Tibial artery (tissue), 4 donors: ENCODE measurements around the gene RAD9B.

Source experiments
- DNase-seq, 2 donors: peaks; one replicate each; pipeline ENCODE4 v3.0.0-alpha.2; 2019
- H3K27ac ChIP-seq, 2 donors: fragments of 200-600 bp; sonication (generic) in 1 of 2; 1 replicate in 1 of 2; 2 replicates in 1 of 2; pipeline ENCODE4 v1.5.1; 2018 to 2019; ENCODE audit warnings: mild to moderate bottlenecking in 1 of 2
- H3K27me3 ChIP-seq, 2 donors: fragments of 200-600 bp; sonication (generic) in 1 of 2; one replicate each; pipeline versions ENCODE4 v1.5.1 to v1.6.0; 2016 to 2019
- H3K36me3 ChIP-seq, 3 donors: fragments of 200-600 bp; sonication (generic) in 2 of 3; one replicate each; pipeline ENCODE4 v1.5.1; 2016 to 2019; ENCODE audit warnings: mild to moderate bottlenecking in 2 of 3
- H3K4me1 ChIP-seq, 4 donors: fragments of 200-600 bp; sonication (generic) in 2 of 4; 1 replicate in 3 of 4; 2 replicates in 1 of 4; pipeline ENCODE4 v1.5.1; 2016 to 2019
- H3K4me3 ChIP-seq, 2 donors: fragments of 200-600 bp; sonication (generic) in 1 of 2; 1 replicate in 1 of 2; 2 replicates in 1 of 2; pipeline ENCODE4 v1.5.1; 2018 to 2019; ENCODE audit warnings: mild to moderate bottlenecking in 2 of 2
- H3K9me3 ChIP-seq, 3 donors: fragments of 200-600 bp; sonication (generic) in 1 of 3; one replicate each; pipeline ENCODE4 v1.5.1; 2016 to 2019
- intact Hi-C: fragments of 100-400 bp; cut with DNase I; formaldehyde crosslinking; loops from one replicate; pipeline ENCODE4 v1.15.0; 2023; ENCODE audit warnings: low total_unique reads
- TF ChIP-seq, protein P1 (sequence below), 2 experiments: fragments of 200-600 bp in 1 of 2; fragments of 450-650 bp in 1 of 2; IDR thresholded peaks; one replicate each; pipeline ENCODE4 v1.5.1; 2017 to 2019; ENCODE audit warnings: antibody characterized with exemption in 2 of 2, mild to moderate bottlenecking in 1 of 2, moderate library complexity in 1 of 2

RAD9B gene

DNA sequence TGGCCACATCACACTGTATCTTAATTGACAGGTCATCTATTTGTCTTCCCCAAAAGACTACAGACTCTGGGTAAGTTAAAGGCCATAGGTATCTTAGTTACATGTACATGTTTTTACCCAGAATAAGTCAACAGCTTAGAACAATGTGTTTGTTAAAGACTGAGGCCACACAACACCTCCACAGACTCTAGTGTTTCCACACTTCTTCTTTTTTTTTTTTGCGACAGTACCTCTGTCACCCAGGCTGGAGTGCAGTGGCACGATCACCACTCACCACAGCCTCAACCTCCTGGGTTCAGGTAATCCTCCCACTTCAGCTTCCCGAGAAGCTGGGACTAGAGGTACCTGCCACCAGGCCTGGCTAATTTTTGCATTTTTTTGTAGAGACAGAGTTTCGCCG, 35.3 kb upstream of the RAD9B start:
- peak overlapping the region; percentile 66 to 74 for H3K4me3 ChIP-seq
- intact Hi-C loops = loop anchor here (5.0 to 10.0 kb wide), 3 partner anchors 36 to 1628 kb away; partner anchors contain the start of genes PPTC7, RAD9B and VPS29
- H3K27me3 ChIP-seq = no peaks in the 10 kb centered on the region
- TF ChIP-seq, protein P1, sequence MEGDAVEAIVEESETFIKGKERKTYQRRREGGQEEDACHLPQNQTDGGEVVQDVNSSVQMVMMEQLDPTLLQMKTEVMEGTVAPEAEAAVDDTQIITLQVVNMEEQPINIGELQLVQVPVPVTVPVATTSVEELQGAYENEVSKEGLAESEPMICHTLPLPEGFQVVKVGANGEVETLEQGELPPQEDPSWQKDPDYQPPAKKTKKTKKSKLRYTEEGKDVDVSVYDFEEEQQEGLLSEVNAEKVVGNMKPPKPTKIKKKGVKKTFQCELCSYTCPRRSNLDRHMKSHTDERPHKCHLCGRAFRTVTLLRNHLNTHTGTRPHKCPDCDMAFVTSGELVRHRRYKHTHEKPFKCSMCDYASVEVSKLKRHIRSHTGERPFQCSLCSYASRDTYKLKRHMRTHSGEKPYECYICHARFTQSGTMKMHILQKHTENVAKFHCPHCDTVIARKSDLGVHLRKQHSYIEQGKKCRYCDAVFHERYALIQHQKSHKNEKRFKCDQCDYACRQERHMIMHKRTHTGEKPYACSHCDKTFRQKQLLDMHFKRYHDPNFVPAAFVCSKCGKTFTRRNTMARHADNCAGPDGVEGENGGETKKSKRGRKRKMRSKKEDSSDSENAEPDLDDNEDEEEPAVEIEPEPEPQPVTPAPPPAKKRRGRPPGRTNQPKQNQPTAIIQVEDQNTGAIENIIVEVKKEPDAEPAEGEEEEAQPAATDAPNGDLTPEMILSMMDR (IDR thresholded peaks at IDR 0.05) = no peak
- peaks cover 5 to 35% (median 13%) of the 10 kb centered on the region in 3 donors for H3K36me3 ChIP-seq
- H3K4me1 ChIP-seq = peaks cover 0 to 22% (median 15%) of the 10 kb centered on the region in 4 donors
- peak overlapping the region in 1 of 2 donors; percentile 93 for H3K27ac ChIP-seq
- no peaks in the 10 kb centered on the region for H3K9me3 ChIP-seq
- no peak for DNase-seq

DNA sequence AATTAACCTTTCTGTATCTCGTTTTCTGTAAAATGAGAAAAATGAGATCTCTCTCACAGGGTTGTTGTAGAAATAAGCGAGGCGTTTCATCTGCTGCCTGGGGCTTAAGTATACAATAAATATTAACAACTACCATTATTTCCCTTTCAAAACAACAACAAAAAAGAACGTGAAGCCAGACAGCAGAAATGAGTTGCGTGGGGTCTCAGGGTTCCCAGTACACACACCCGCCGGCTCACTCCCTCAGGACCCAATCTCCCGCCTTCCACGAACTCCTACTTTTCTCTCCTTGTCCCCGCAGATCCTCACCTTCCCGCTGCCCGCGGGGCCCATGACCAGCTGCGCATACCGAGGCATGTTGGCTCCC, 34.3 kb upstream of the RAD9B start:
- Histone ChIP-seq H3K9me3 (no peaks in the 10 kb centered on the region), H3K27me3 (no peaks in the 10 kb centered on the region), H3K36me3 (peaks cover 4 to 26% (median 13%) of the 10 kb centered on the region in 3 donors), H3K4me3 (peak overlapping the region; percentile 66 to 74), H3K27ac (peak overlapping the region; percentile 90 to 93), H3K4me1 (peaks cover 0 to 22% (median 15%) of the 10 kb centered on the region in 4 donors)
- intact Hi-C loops = loop anchor here (5.0 to 10.0 kb wide), 3 partner anchors 34 to 1627 kb away; partner anchors contain the start of genes PPTC7, RAD9B and VPS29
- no peak for DNase-seq
- TF ChIP-seq, protein P1 (IDR thresholded peaks at IDR 0.05) = no peak

DNA sequence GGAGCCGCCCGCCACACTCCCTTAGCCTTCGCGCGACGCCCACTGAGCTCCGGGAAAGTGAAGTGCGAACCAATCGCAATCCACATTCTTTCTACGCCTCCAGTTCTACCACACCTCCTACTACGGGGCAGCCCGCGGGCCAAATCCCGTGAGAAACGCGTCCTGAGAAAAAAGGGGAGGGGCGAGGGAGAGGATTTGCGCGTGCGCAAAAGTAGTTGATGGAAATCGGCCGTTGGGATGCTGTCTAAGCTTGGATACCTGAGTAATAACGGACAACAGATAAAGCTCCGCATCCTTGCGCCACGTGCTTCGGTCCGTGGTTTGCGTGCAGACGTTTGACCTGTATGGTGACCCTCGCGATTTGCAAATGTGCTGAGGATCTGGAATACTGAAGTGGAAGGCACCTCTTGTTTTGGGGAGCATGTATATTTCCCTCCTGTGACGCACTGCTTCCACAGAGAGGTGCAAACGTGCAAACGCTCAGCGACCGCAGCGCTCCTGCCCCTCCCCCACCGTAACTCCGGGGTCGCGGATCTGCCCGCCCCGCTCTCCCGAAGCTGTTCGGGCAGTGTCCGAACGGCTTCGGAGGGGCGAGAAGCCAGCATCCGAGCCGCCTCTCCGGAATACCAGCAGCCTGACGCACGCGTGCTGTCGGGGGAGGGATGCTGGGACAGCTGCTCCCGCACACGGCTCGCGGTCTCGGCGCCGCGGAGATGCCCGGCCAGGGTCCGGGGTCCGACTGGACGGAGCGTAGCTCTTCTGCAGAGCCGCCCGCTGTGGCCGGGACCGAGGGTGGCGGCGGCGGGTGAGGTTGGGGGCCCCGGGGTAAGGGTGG, 33.7 kb upstream of the RAD9B start, which contains the start of the genes FAM216A and GPN3:
Gene FAM216A (plus strand): TSS at position 632 of the 835 bp plus-strand sequence. CDS start 31 bp downstream, at position 663.
Gene GPN3 (minus strand): TSS at position 44 of the 835 bp plus-strand sequence. CDS start 54 bp downstream, outside the sequence.
- peak within 1 kb of the TSS; percentile 90 to 93 for H3K27ac ChIP-seq
- no peaks in the 10 kb centered on the region for H3K9me3 ChIP-seq
- H3K27me3 ChIP-seq = no peaks in the 10 kb centered on the region
- intact Hi-C loops = loop anchor here (5.0 to 10.0 kb wide), 3 partner anchors 34 to 1626 kb away; partner anchors contain the start of genes PPTC7, RAD9B and VPS29
- peaks cover 0 to 22% (median 15%) of the 10 kb centered on the region in 4 donors for H3K4me1 ChIP-seq
- DNase-seq = peak; percentile 96 to 98
- peaks cover 0 to 20% (median 13%) of the 10 kb centered on the region in 3 donors for H3K36me3 ChIP-seq
- H3K4me3 ChIP-seq = peak within 1 kb of the TSS; percentile 66 to 74
- TF ChIP-seq, protein P1 (IDR thresholded peaks at IDR 0.05) = no peak

DNA sequence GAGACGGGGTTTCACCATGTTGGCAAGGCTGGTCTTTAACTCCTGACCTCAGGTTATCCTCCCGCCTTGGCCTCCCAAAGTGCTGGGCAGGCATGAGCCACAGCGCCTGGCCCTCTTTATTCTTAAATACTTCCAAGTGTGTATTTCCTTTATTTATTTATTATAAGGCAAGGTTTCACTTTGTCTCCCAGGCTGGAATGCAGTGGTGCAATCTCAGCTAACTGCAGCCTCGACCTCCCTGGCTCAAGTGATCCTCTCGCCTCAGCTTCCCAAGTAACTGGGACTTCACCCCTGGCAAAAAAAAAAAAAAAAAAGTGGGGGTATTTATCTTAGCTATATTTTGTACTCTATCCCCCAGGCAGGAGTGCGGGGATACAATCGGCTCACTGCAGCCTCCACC, 26.7 kb upstream of the RAD9B start:
- H3K36me3 ChIP-seq = peaks cover 0 to 5% (median 3%) of the 10 kb centered on the region in 3 donors
- H3K27ac ChIP-seq = no peak overlapping the region
- no peak overlapping the region for H3K4me3 ChIP-seq
- no peak for DNase-seq
- H3K4me1 ChIP-seq = no peaks in the 10 kb centered on the region
- no peaks in the 10 kb centered on the region for H3K27me3 ChIP-seq
- intact Hi-C loops = no loop called here
- TF ChIP-seq, protein P1 (IDR thresholded peaks at IDR 0.05) = no peak
- no peaks in the 10 kb centered on the region for H3K9me3 ChIP-seq

DNA sequence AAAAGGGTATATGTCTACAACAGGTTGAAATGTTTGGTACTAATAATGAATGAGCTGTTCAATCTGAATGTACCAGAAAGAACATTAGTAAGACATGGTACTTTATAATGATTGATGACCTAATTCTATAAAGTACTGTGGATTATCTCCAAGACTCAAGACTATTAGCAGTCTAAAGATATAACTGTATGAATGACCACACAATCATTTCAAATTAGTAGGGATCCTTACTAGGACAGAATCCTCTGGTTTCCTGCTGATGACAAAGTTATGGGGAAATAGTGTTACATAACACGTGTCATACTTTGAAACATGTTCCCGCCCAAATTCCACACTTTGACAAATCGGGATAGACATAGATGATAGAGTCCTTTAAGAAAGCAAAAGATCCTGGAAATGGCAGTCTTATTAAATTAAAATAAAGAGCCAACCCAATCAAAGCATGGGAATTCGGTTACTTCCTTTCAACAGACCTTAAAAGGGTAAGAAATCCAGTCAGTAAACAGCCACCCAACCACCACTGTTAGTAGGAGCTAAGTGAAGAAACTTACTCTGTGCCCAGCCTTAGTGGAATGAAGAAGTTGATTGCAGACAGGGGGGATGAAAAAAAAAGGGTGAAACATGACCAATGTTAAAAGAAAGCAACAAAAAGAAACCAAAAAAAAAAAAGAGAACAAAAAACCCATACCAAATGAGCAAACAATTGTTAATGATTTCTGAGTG, 3.0 kb upstream of the RAD9B start:
- Histone ChIP-seq H3K4me3 (no peak overlapping the region), H3K36me3 (peaks cover 13 to 22% (median 18%) of the 10 kb centered on the region in 3 donors), H3K9me3 (no peaks in the 10 kb centered on the region), H3K27me3 (no peaks in the 10 kb centered on the region), H3K27ac (peak overlapping the region; percentile 24 to 95), H3K4me1 (peaks cover 0 to 38% (median 22%) of the 10 kb centered on the region in 4 donors)
- intact Hi-C loops = no loop called here
- no peak for DNase-seq
- TF ChIP-seq, protein P1 (IDR thresholded peaks at IDR 0.05) = no peak
